SJCRH30 (cell line): ENCODE measurements around the gene ROS1. TPM values are rescaled to one million over a fixed set of nuclear protein-coding genes. Genes with fewer than 3 reads are reported as not detected.
"Not testable (repeated sequence)": the region's sequence is repeated elsewhere in the genome, so short reads cannot be mapped to it uniquely, and the experiment has no call there.

Source experiments
- DNase-seq, 2 experiments: peaks; one replicate each; pipeline ENCODE4 v3.0.0-alpha.2; 2015 to 2020
- H3K27ac ChIP-seq: fragments of 250-450 bp; sonication (Bioruptor Pico); 2 replicates; pipeline ENCODE4 v1.5.1; 2020; ENCODE audit warnings: mild to moderate bottlenecking, moderate library complexity
- H3K27me3 ChIP-seq: fragments of 250-450 bp; sonication (Bioruptor Pico); 2 replicates; pipeline ENCODE4 v1.5.1; 2020; ENCODE audit warnings: mild to moderate bottlenecking, moderate library complexity
- H3K36me3 ChIP-seq: fragments of 250-450 bp; sonication (Bioruptor Pico); 2 replicates; pipeline ENCODE4 v1.5.1; 2020; ENCODE audit warnings: mild to moderate bottlenecking, moderate library complexity
- H3K4me1 ChIP-seq: fragments of 250-450 bp; sonication (Bioruptor Pico); 2 replicates; pipeline ENCODE4 v1.5.1; 2020; ENCODE audit warnings: mild to moderate bottlenecking, moderate library complexity
- H3K4me3 ChIP-seq: fragments of 250-450 bp; sonication (Bioruptor Pico); 2 replicates; pipeline ENCODE4 v1.5.1; 2020; ENCODE audit warnings: mild to moderate bottlenecking, moderate library complexity
- H3K9me3 ChIP-seq: fragments of 250-450 bp; sonication (Bioruptor Pico); replicated peaks from 2 replicates; pipeline ENCODE4 v1.5.1; 2020; ENCODE audit warnings: mild to moderate bottlenecking, moderate library complexity
- total RNA-seq: library from RNA; depleted of rRNA; stranded (reverse); fragments of >200 nt; shearing (Covaris generic); gene quantifications from 2 replicates; pipeline ENCODE4 v1.2.3, GENCODE V29; 2014

Gene ROS1
- total RNA-seq, 1 experiment from 2014 or later: 0.10 TPM

DNA sequence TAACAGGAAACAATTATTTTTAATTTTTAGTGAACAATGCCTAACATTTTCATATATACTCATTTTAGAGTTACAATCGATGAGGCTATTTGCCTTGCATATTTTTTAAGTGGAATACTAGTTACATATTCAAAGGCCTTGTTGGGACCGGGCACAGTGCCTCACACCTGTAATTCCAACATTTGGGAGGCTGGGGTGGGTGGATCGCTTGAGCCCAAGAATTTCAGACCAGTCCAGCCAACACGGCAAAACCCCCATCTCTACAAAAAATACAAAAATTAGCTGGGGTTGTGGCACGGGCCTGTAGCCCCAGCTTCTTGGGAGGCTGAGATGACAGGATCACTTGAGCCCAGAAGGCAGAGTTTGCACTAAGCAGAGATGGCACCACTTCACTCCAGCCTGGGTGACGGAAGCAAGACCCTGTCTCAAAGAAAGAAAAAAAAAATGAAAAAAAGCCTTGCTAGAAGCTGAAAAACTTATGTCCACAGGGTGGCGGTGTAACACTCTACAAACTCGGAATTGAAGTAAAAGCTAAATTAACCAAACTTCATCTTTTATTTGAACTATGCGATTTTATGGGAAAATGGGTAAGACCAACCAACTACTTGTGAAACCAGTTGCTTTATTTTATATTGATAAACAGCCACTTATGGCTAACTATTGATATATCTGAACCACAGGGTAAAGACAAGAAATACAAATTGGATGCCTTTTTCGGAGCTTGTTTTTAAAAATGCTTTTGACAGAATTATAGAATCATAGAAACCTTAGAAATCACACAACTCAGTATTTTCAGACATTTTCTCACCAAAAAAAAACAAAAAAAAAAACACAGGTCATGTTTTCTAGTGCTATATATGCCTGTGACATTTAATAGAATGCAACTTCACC lies 24.1 kb upstream of the ROS1 start:
- peaks cover 31% of the 10 kb centered on the region for H3K4me1 ChIP-seq
- H3K4me3 ChIP-seq: peak overlapping the region; percentile 46
- H3K36me3 ChIP-seq: no peaks in the 10 kb centered on the region
- no peaks in the 10 kb centered on the region for H3K9me3 ChIP-seq
- no peaks in the 10 kb centered on the region for H3K27me3 ChIP-seq
- peak overlapping the region; percentile 87 for H3K27ac ChIP-seq
- peak; percentile 70 to 84 for DNase-seq

DNA sequence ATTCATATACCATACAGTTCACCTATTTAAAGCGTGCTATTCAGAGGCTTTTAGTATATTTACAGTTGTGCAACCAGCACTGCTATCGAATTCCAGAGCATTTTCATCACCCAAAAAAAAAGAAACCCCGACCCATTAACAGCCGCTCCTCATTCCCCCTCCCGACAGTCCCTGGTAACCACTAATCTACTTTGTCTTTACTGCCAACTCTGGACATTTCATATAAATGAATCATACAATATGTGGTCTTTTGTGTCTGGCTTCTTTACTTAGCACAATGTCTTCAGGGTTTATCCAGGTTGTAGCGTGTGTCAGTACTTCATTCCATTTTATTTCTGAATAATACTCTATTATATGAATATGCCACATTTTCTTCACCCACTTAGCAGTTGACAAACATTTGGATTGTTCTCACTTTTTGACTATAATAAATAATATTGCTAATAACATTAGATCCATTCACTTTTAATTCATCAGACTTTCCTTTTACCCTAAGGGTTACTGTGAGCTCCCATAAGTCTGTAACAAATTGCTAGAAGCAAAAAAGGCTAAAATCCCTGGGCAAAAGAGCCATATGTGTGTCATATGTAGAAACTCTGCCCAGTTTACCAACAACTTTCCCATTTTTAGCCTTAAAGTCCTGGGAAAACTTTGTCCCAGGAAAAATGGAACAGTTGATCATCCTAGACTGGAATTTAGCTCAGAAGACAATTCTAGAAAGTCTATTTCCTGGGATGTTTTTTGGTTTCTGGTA lies 23.2 kb upstream of the ROS1 start:
- Histone ChIP-seq H3K27me3 (no peaks in the 10 kb centered on the region), H3K9me3 (no peaks in the 10 kb centered on the region), H3K4me3 (peak overlapping the region; percentile 46), H3K27ac (peak overlapping the region; percentile 87), H3K4me1 (peaks cover 31% of the 10 kb centered on the region), H3K36me3 (no peaks in the 10 kb centered on the region)
- peak; percentile 68 to 79 for DNase-seq

DNA sequence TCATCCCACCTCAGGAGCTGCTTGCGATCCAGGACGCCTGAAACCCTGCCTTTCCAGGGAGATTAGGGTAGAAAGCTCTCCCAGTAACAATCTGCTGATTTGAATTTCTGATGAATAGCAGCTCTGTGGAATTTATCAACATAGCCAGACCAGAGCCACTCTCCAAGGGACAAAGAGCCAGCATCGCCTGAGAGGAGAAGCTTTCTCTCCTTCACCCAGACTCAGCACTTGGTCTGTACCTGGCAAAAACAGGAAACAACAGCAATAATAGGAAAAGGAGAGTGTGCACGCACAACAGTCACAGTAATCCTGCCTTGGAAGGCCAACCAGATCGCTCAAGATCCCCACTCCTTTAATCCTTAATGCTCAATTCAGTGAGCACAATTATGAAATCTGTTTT lies 22.3 kb upstream of the ROS1 start:
- DNase-seq: peak in 1 of 2 experiments; percentile 22
- H3K9me3 ChIP-seq: no peaks in the 10 kb centered on the region

GRCh38 chr6:117446861-117447260 lies 21.1 kb upstream of the ROS1 start:
- Histone ChIP-seq H3K4me1 (peaks cover 35% of the 10 kb centered on the region), H3K27ac (no peak overlapping the region), H3K27me3 (no peaks in the 10 kb centered on the region), H3K4me3 (no peak overlapping the region), H3K9me3 (no peaks in the 10 kb centered on the region), H3K36me3 (no peaks in the 10 kb centered on the region)
- no peak for DNase-seq

More for the DNA sequence above, 22.3 kb upstream of the ROS1 start:
- H3K4me1 ChIP-seq: peaks cover 35% of the 10 kb centered on the region
- H3K27me3 ChIP-seq: no peaks in the 10 kb centered on the region
- no peaks in the 10 kb centered on the region for H3K36me3 ChIP-seq
- H3K4me3 ChIP-seq: peak overlapping the region; percentile 7
- peak overlapping the region; percentile 87 for H3K27ac ChIP-seq

DNA sequence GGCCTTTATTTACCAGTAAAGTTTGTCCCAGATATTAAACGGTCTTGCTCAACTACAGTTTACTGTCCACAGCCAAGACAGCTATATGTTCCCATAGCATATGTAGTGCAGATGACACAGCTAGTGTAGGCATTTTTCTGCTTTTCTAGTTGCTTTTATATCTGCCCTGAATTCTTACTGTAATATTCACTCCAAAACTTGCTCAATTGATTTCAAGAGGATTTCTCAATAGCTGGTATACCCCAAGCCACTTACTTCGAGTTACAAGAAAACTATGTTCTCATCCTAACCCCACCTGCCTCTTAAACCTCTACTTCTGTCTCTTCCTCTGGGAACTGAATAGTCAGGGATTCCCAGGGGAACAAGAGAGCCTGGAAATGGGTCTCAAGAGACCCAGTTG lies 18.9 kb upstream of the ROS1 start:
- no peak overlapping the region for H3K27ac ChIP-seq
- H3K9me3 ChIP-seq: peaks cover 4% of the 10 kb centered on the region; the same call in 1 of the 2 replicates
- no peaks in the 10 kb centered on the region for H3K27me3 ChIP-seq
- no peaks in the 10 kb centered on the region for H3K36me3 ChIP-seq
- H3K4me3 ChIP-seq: no peak overlapping the region
- no peak for DNase-seq
- H3K4me1 ChIP-seq: peaks cover 22% of the 10 kb centered on the region

- not testable (repeated sequence) for DNase-seq, H3K9me3 ChIP-seq, H3K36me3 ChIP-seq, H3K4me1 ChIP-seq, H3K4me3 ChIP-seq, H3K27ac ChIP-seq, H3K27me3 ChIP-seq
Observed at GRCh38 chr6:117442313-117442712, 16.6 kb upstream of the ROS1 start.

DNA sequence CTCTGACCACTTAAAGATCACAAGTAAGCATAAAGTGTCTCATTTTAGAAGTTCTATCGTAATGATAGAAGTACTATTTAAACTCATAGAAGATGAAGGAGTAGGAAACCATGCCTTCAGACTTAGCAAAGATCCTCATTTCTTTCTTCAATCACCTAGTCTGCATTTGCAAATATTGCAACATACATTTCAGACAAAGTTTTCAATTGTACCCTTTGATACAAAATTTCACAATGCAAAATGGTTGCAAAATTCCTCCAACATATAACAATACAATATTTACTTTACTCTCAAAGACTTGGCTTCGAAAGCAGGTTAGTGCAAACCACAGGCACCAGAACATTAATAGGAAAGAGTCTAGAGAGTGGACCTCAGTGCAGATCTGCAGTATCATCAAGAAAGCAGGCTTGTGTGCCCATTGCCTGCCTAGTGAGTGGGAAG lies 16.1 kb upstream of the ROS1 start:
- H3K4me3 ChIP-seq: no peak overlapping the region
- no peaks in the 10 kb centered on the region for H3K27me3 ChIP-seq
- H3K27ac ChIP-seq: no peak overlapping the region
- no peaks in the 10 kb centered on the region for H3K36me3 ChIP-seq
- H3K9me3 ChIP-seq: peaks cover 4% of the 10 kb centered on the region
- DNase-seq: no peak
- 0 out of 2 replicates have a peak, but pooled peaks cover 6% of the 10 kb centered on the region for H3K4me1 ChIP-seq

DNA sequence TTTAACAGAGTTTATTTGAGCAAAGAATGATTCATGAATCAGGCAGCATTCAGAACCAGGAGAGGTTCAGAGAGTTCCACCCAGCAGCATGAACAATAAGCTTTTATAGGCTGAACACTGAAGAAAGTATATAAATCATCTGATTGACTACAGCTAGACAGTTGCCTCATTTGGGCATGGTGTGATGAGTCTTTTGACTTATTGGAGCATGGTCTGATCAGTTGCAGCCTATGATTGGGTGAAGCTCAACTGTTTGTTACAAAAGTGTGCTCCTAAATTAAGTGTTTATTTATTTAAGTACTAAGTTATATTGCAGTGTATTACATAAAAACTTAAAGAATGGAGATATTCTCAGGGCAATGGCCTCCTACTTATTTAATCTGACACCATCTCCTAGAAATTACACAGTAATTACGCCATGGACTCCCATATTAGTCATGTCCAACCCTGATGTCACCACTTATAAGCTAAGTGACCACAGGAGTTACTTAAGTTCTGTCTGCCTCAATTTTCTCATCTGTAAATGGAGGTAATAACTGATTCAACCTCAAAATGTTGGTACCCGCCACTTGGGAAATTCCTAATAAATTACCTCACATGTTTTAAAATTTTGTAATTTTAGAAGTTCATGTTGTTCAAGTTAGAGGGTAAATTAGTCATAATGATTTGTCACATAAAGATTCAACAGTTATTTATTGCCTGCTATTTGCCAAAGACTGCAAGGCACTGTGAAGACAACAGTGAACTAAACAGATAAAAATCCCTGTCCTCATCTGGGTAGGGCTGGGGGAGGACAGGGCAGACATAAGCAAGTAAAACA lies 15.2 kb upstream of the ROS1 start:
- peak overlapping the region; percentile 34; the same call in 1 of the 2 replicates for H3K27ac ChIP-seq
- peaks cover 4% of the 10 kb centered on the region for H3K9me3 ChIP-seq
- H3K36me3 ChIP-seq: no peaks in the 10 kb centered on the region
- H3K27me3 ChIP-seq: no peaks in the 10 kb centered on the region
- H3K4me1 ChIP-seq: 0 out of 2 replicates have a peak, but pooled peaks cover 6% of the 10 kb centered on the region
- no peak overlapping the region for H3K4me3 ChIP-seq
- peak in 1 of 2 experiments; percentile 23 for DNase-seq

DNA sequence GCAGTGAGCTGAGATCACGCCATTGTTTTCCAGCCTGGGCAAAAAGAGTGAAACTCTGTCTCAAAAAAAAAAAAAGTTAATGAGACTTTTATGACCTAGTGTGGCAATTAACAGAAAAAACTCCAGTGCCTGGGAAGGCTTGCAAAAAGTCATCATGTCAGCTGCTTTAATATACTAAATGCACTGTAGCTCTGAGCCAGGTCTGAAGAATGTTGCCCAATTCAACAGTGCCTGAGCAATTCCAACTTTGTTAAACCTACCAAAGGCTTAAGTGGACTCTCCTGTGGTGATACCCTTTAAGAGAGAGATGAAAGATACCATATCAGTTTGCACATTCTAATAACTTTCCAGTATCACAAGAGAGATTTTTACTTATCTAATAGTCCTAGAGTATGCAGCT lies 6.5 kb upstream of the ROS1 start:
- DNase-seq: no peak
- Histone ChIP-seq H3K4me3 (no peak overlapping the region), H3K9me3 (no peaks in the 10 kb centered on the region; the same call in 1 of the 2 replicates), H3K36me3 (no peaks in the 10 kb centered on the region), H3K27me3 (no peaks in the 10 kb centered on the region), H3K27ac (no peak overlapping the region), H3K4me1 (no peaks in the 10 kb centered on the region)

DNA sequence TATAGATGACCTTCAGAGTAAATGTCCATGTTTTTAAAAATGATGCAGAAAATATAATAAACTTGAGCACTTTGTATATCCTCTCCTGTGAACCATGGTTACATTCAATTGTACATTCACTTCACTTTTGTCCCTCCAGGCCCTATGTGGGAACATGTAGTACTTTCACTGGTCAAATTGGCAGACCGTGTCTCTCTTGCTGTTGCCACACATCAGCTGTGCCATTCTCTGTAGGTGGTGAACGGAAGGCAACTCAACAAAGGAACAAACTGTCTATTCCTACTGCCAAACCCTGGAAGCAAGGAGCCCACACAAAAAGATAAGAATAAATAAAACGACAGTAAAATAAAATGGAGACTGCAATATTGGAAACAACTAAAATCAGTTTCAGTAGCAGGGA lies 2.0 kb downstream of the ROS1 start:
- no peak for DNase-seq
- H3K4me3 ChIP-seq: no peak overlapping the region
- no peaks in the 10 kb centered on the region for H3K36me3 ChIP-seq
- peaks cover 8% of the 10 kb centered on the region for H3K4me1 ChIP-seq
- no peak overlapping the region for H3K27ac ChIP-seq
- no peaks in the 10 kb centered on the region for H3K27me3 ChIP-seq
- no peaks in the 10 kb centered on the region for H3K9me3 ChIP-seq

- DNase-seq: no peak
- Histone ChIP-seq H3K27me3 (no peaks in the 10 kb centered on the region), H3K4me3 (no peak overlapping the region), H3K9me3 (no peaks in the 10 kb centered on the region), H3K27ac (no peak overlapping the region), H3K4me1 (peaks cover 19% of the 10 kb centered on the region), H3K36me3 (no peaks in the 10 kb centered on the region)
Observed at GRCh38 chr6:117418320-117418719, 7.4 kb downstream of the ROS1 start.

DNA sequence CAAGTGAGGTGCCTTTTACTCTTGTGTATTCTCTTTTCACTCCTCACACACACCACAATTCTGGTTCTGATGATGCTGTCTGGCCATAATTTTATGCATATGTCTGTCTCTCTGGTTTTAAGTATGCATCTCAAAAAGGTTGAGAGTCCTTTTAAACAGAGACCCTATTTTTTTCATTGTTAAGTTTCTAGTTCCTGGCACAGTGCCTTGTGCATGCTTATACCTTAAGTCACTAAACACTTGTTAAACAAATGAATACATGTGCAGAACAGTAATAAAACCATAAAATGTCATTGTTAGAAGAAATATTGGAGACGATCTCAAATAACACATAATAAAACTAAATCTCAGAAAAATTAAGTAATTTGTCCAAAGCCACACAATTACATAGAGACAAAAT lies 7.9 kb downstream of the ROS1 start:
- Histone ChIP-seq H3K4me3 (no peak overlapping the region), H3K36me3 (no peaks in the 10 kb centered on the region), H3K9me3 (no peaks in the 10 kb centered on the region), H3K27ac (no peak overlapping the region), H3K4me1 (peaks cover 15% of the 10 kb centered on the region), H3K27me3 (no peaks in the 10 kb centered on the region)
- no peak for DNase-seq

- no peaks in the 10 kb centered on the region for H3K9me3 ChIP-seq
- H3K36me3 ChIP-seq: no peaks in the 10 kb centered on the region
- H3K27me3 ChIP-seq: no peaks in the 10 kb centered on the region
- peak; percentile 61 to 67 for DNase-seq
- H3K4me1 ChIP-seq: peaks cover 12% of the 10 kb centered on the region
- H3K4me3 ChIP-seq: no peak overlapping the region
- H3K27ac ChIP-seq: no peak overlapping the region
Observed at GRCh38 chr6:117414770-117415169, 11.0 kb downstream of the ROS1 start.

DNA sequence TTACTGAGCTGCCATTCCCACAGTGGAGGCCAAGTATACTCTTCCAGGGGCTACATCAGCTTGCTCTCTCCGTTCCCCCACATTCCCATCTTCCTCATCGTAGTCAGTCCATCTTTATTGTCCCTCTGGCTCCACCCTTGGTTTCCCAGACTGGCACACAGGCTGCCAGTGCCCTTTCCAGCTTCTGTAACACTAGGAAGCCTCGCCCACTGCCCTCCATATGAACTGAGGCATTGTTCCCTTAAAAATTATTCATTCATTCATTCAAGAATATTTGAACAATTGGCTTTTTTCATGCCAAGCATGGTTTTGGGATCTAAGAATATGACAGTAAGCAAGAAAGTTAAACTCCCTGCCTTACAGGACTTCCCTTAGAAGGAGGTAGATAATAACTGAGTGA lies 14.3 kb downstream of the ROS1 start:
- no peaks in the 10 kb centered on the region for H3K27me3 ChIP-seq
- no peaks in the 10 kb centered on the region for H3K9me3 ChIP-seq
- no peak overlapping the region for H3K27ac ChIP-seq
- H3K36me3 ChIP-seq: no peaks in the 10 kb centered on the region
- peaks cover 12% of the 10 kb centered on the region for H3K4me1 ChIP-seq
- no peak overlapping the region for H3K4me3 ChIP-seq
- no peak for DNase-seq
